CD4-positive, alpha-beta T cell treated with Interleukin-4 for 4 hours (primary cell): ENCODE results near the gene YIPF6.
A peak's percentile ranks its signal among the peaks of the same experiment; 100 is the strongest.
"Not testable (repeated sequence)": the region's sequence is repeated elsewhere in the genome, so short reads cannot be mapped to it uniquely, and the experiment has no call there.

Experiments used
- DNase-seq: peaks from one replicate; pipeline ENCODE4 v3.0.0-alpha.2; 2020

Gene YIPF6

GRCh38 chrX:68508799-68509198 lies 9.9 kb downstream of the YIPF6 start:
- peak; percentile 67 for DNase-seq

- DNase-seq = peak; percentile 49
These were observed 12.4 kb downstream of the YIPF6 start for GRCh38 chrX:68511255-68511654.

GRCh38 chrX:68524680-68525079 lies 25.8 kb downstream of the YIPF6 start:
- DNase-seq = not testable (repeated sequence)

GRCh38 chrX:68532831-68533533 lies 34.1 kb downstream of the YIPF6 start:
- no peak for DNase-seq

- no peak for DNase-seq
These were observed 34.8 kb downstream of the YIPF6 start for GRCh38 chrX:68533656-68534055.

GRCh38 chrX:68534691-68535090 lies 35.8 kb downstream of the YIPF6 start:
- no peak for DNase-seq

GRCh38 chrX:68536429-68536828 lies 37.6 kb downstream of the YIPF6 start:
- no peak for DNase-seq

- DNase-seq = no peak
These were observed 38.0 kb downstream of the YIPF6 start for GRCh38 chrX:68536884-68537283.

GRCh38 chrX:68550193-68550592 lies 51.3 kb downstream of the YIPF6 start:
- no peak for DNase-seq

GRCh38 chrX:68556036-68556435 lies 57.2 kb downstream of the YIPF6 start:
- DNase-seq = no peak

- not testable (repeated sequence) for DNase-seq
These were observed 58.3 kb downstream of the YIPF6 start for GRCh38 chrX:68557126-68557525.

GRCh38 chrX:68559905-68560304 lies 61.1 kb downstream of the YIPF6 start:
- DNase-seq = not testable (repeated sequence)

GRCh38 chrX:68568136-68568535 lies 69.3 kb downstream of the YIPF6 start:
- no peak for DNase-seq

- no peak for DNase-seq
These were observed 71.7 kb downstream of the YIPF6 start for GRCh38 chrX:68570598-68570997.

- no peak for DNase-seq
These were observed 72.4 kb downstream of the YIPF6 start for GRCh38 chrX:68571292-68571609.

GRCh38 chrX:68571610-68572311 lies 72.9 kb downstream of the YIPF6 start:
- no peak for DNase-seq

GRCh38 chrX:68574240-68574639 lies 75.4 kb downstream of the YIPF6 start:
- no peak for DNase-seq

- DNase-seq = no peak
These were observed 81.0 kb downstream of the YIPF6 start for GRCh38 chrX:68579810-68580209.

- DNase-seq = no peak
These were observed 85.4 kb downstream of the YIPF6 start for GRCh38 chrX:68584221-68584620.
